GM12878 (cell line): ENCODE measurements around the gene FOSB. TPM values are rescaled to one million over a fixed set of nuclear protein-coding genes. Genes with fewer than 3 reads are reported as not detected.
A peak's percentile ranks its signal among the peaks of the same experiment; 100 is the strongest.

ENCODE experiments used
- ATAC-seq: fragments of 200-7000 bp; cut with Tn5 transposase; 3 replicates; pipeline ENCODE4 v1.9.1; 2020; ENCODE audit warnings: mild to moderate bottlenecking, moderate library complexity
- BruUV-seq: library from RNA; stranded (reverse); fragments of 400-500 nt; replicated peaks from 2 replicates; lab custom pipeline; 2021; lab: Mats Ljungman, UMichigan
- CTCF ChIA-PET: fragments of 300-600 bp; sonication (Branson Sonifier 250); formaldehyde crosslinking; extraction: SDS; loops from one replicate; lab custom pipeline; 2021; ENCODE audit warnings: inconsistent platforms; lab: Yijun Ruan, JAX
- POLR2A ChIA-PET: fragments of 350-600 bp; formaldehyde crosslinking; extraction: SDS; loops from one replicate; lab custom pipeline; 2021; ENCODE audit warnings: inconsistent platforms; lab: Charles Lee
- RAD21 ChIA-PET: fragments of 300-600 bp; sonication (Branson Sonifier 250); formaldehyde crosslinking; loops from one replicate; lab custom pipeline; 2023; ENCODE audit warnings: antibody characterized with exemption; ENCODE audit not compliant: unreplicated experiment; lab: Charles Lee
- SMC1A ChIA-PET: fragments of 300-600 bp; sonication (Branson Sonifier 250); formaldehyde crosslinking; loops from one replicate; lab custom pipeline; 2023; ENCODE audit not compliant: unreplicated experiment, uncharacterized antibody; lab: Charles Lee
- DNase-seq: peaks from one replicate; pipeline ENCODE4 v3.0.0-alpha.2; 2011; ENCODE audit warnings: low read depth, low spot score
- FAIRE-seq: peaks from 3 replicates; lab custom pipeline; 2011; peaks lifted over from hg19 to GRCh38; lab: Jason Lieb, UNC
- H2AFZ ChIP-seq: 2 replicates; pipeline ENCODE4 v1.6.0; 2011; ENCODE audit warnings: low read depth, low read length, control low read depth; ENCODE audit not compliant: control insufficient read depth
- H3K27ac ChIP-seq: 2 replicates; pipeline ENCODE4 v1.5.1; 2011; ENCODE audit warnings: control low read depth; ENCODE audit not compliant: control insufficient read depth, insufficient read depth
- H3K27me3 ChIP-seq, 2 experiments: replicated peaks in 1 of 2; 2 replicates each; pipeline versions ENCODE4 v1.6.0 to v1.6.1; 2011; ENCODE audit warnings: low read length in 1 of 2; ENCODE audit not compliant: control insufficient read depth in 2 of 2, insufficient read depth in 2 of 2
- H3K36me3 ChIP-seq, 2 experiments: 2 replicates each; pipeline ENCODE4 v1.5.1; 2011; ENCODE audit warnings: low read length in 1 of 2; ENCODE audit not compliant: control insufficient read depth in 2 of 2, insufficient read depth in 2 of 2
- H3K4me1 ChIP-seq: 2 replicates; pipeline ENCODE4 v1.6.1; 2011; ENCODE audit warnings: mild to moderate bottlenecking, low read length, moderate library complexity, mixed read lengths; ENCODE audit not compliant: control insufficient read depth, insufficient read depth
- H3K4me2 ChIP-seq: 2 replicates; pipeline ENCODE4 v1.6.0; 2011; ENCODE audit warnings: control low read depth; ENCODE audit not compliant: control insufficient read depth, insufficient read depth
- H3K4me3 ChIP-seq: fragments of 200-600 bp; sonication (generic); 2 replicates; pipeline ENCODE4 v1.5.1; 2016
- H3K79me2 ChIP-seq: 2 replicates; pipeline ENCODE4 v1.6.0; 2011; ENCODE audit warnings: low read length; ENCODE audit not compliant: control insufficient read depth, insufficient read depth
- H3K9ac ChIP-seq: 2 replicates; pipeline ENCODE4 v1.8.0; 2011; ENCODE audit warnings: low read length, control low read depth, mixed read lengths; ENCODE audit not compliant: control insufficient read depth, insufficient read depth
- H3K9me3 ChIP-seq: replicated peaks from 3 replicates; pipeline ENCODE4 v1.5.1; 2011; ENCODE audit warnings: mild to moderate bottlenecking, low read length; ENCODE audit not compliant: control insufficient read depth, insufficient read depth
- H4K20me1 ChIP-seq: 2 replicates; pipeline ENCODE4 v1.6.0; 2011; ENCODE audit not compliant: control insufficient read depth, insufficient read depth
- ATF2 ChIP-seq: IDR thresholded peaks from 2 replicates; pipeline ENCODE4 v1.6.1; 2012; ENCODE audit warnings: low read length, inconsistent platforms
- BCL3 ChIP-seq: IDR thresholded peaks from 2 replicates; pipeline ENCODE4 v1.6.1; 2011; ENCODE audit warnings: borderline replicate concordance, low read depth, mild to moderate bottlenecking, moderate library complexity, low read length; ENCODE audit not compliant: insufficient read depth, poor library complexity, severe bottlenecking
- E4F1 ChIP-seq: fragments of 450-650 bp; IDR thresholded peaks from 2 replicates; pipeline ENCODE4 v1.6.1; 2018; ENCODE audit warnings: borderline replicate concordance, mild to moderate bottlenecking; ENCODE audit not compliant: partially characterized antibody
- EED ChIP-seq: sonication (generic); IDR thresholded peaks from 2 replicates; pipeline ENCODE4 v1.6.1; 2016; ENCODE audit warnings: antibody characterized with exemption, low read depth
- GABPA ChIP-seq: IDR thresholded peaks from 2 replicates; pipeline ENCODE4 v1.6.1; 2014; ENCODE audit warnings: antibody characterized with exemption, low read depth, mild to moderate bottlenecking, inconsistent platforms
- JUNB ChIP-seq: IDR thresholded peaks from 2 replicates; pipeline ENCODE4 v1.6.1; 2016; ENCODE audit warnings: antibody characterized with exemption, mild to moderate bottlenecking
- MTA2 ChIP-seq: fragments of 450-650 bp; IDR thresholded peaks from 2 replicates; pipeline ENCODE4 v1.6.1; 2016; ENCODE audit warnings: low read depth, mild to moderate bottlenecking, moderate library complexity
- NFYB ChIP-seq: IDR thresholded peaks from 2 replicates; pipeline ENCODE4 v1.6.1; 2011; ENCODE audit warnings: low read depth, mild to moderate bottlenecking, low read length, improper control_type of control experiment, moderate library complexity; ENCODE audit not compliant: insufficient read depth
- NR2F1 ChIP-seq: fragments of 450-650 bp; conservative IDR thresholded peaks from 2 replicates; pipeline ENCODE4 v1.6.1; 2017; ENCODE audit warnings: mild to moderate bottlenecking
- POLR2AphosphoS2 ChIP-seq: IDR thresholded peaks from 2 replicates; pipeline ENCODE4 v1.6.1; 2011; ENCODE audit warnings: low read depth, mild to moderate bottlenecking, low read length, improper control_type of control experiment, moderate library complexity
- POLR2AphosphoS5 ChIP-seq: IDR thresholded peaks from 2 replicates; pipeline ENCODE4 v1.6.1; 2011; ENCODE audit warnings: mild to moderate bottlenecking, low read length, inconsistent platforms
- RELB ChIP-seq: fragments of 450-650 bp; IDR thresholded peaks from 2 replicates; pipeline ENCODE4 v1.6.1; 2017; ENCODE audit warnings: low read depth, mild to moderate bottlenecking, moderate library complexity
- YBX1 ChIP-seq: fragments of 450-650 bp; IDR thresholded peaks from 2 replicates; pipeline ENCODE4 v1.6.1; 2016; ENCODE audit warnings: antibody characterized with exemption
- YY1 ChIP-seq: IDR thresholded peaks from 2 replicates; pipeline ENCODE4 v1.6.1; 2011; ENCODE audit warnings: low read depth, mild to moderate bottlenecking, low read length
- WGBS: methylation state at CpG from one replicate; pipeline ENCODE4 v1.1.6; 2016; ENCODE audit warnings: low lambda C conversion rate; ENCODE audit not compliant: insufficient replicate concordance, insufficient coverage; ENCODE audit errors: missing lambda C conversion rate; 5-methylcytosine and 5-hydroxymethylcytosine counted together
- in situ Hi-C: fragments of 300-500 bp; cut with MboI; formaldehyde crosslinking; loops from 9 replicates; pipeline ENCODE4 v1.14.3; 2018; ENCODE audit warnings: mixed read lengths
- intact Hi-C: fragments of 100-400 bp; cut with micrococcal nuclease; formaldehyde crosslinking; loops from one replicate; pipeline ENCODE4 v1.14.2; 2022; ENCODE audit not compliant: unreplicated experiment
- polyA plus RNA-seq, 11 experiments: library from polyadenylated mRNA; depleted of rRNA in 4 of 11; unstranded in 6 of 11; stranded (reverse) in 5 of 11; fragments of >200 nt; fragmentation: Nextera tagmentation in 4 of 11; fragmentation: Illumina TruSeq in 1 of 11; extraction: Ambion mirVana in 4 of 11; extraction: Trizol in 1 of 11; gene quantifications; 1 replicate in 1 of 11; 2 replicates in 10 of 11; pipeline versions ENCODE4 v1.2.1 to v1.2.3, GENCODE V29; 2011 to 2016; ENCODE audit warnings: inconsistent platforms in 2 of 11, missing spikeins in 2 of 11, low read depth in 1 of 11
- total RNA-seq, 4 experiments: library from RNA; depleted of rRNA in 3 of 4; stranded (reverse); fragments of >200 nt in 3 of 4; fragmentation: Illumina TruSeq in 1 of 4; extraction: Trizol in 1 of 4; gene quantifications; 2 replicates each; pipeline versions ENCODE4 v1.2.1 to v1.2.3, GENCODE V29; 2013 to 2021

FOSB gene
- total and polyA plus RNA-seq, 10 of the 15 experiments (the other 5 are each of a cell fraction or from before 2014, with no cell fraction given) = 0.06 to 0.56 (median 0.26) TPM

GRCh38 chr19:45424191-45425058 is 43.4 kb upstream of the FOSB start:
- Histone ChIP-seq H3K36me3 (no peaks in the 10 kb centered on the region), H3K79me2 (peaks cover 16% of the 10 kb centered on the region), H3K4me2 (peak overlapping the region; percentile 99), H3K9ac (peak overlapping the region; percentile 80), H2AFZ (peak overlapping the region; percentile 88), H3K27me3 (no peaks in the 10 kb centered on the region), H3K4me3 (peak overlapping the region; percentile 82), H3K27ac (peak overlapping the region; percentile 91), H4K20me1 (no peaks in the 10 kb centered on the region), H3K4me1 (peaks cover 27% of the 10 kb centered on the region), H3K9me3 (no peaks in the 10 kb centered on the region)
- DNase-seq (no peak), FAIRE-seq (no peak), ATAC-seq (peak; percentile 42)
- 2% methylated on average over 21 of the region's 24 CpGs for WGBS
- in situ Hi-C loops (no loop called here), intact Hi-C loops (no loop called here)
- POLR2A ChIA-PET = interaction anchor here (0.6 to 2.4 kb wide), 11 partner anchors 14 to 369 kb away, joined by 3 to 16 read pairs (median 5); partner anchors contain the start of gene PPP1R13L
- RAD21 ChIA-PET = interaction anchor here (0.7 to 3.5 kb wide), 8 partner anchors 15 to 268 kb away, joined by 3 to 15 read pairs (median 4); partner anchors contain the start of genes PPP1R13L and QPCTL
- CTCF ChIA-PET = interaction anchor here (0.6 to 3.0 kb wide), 8 partner anchors 15 to 62 kb away, joined by 3 to 25 read pairs (median 4); no protein-coding TSS in a partner anchor
- no TSS peak for BruUV-seq
- SMC1A ChIA-PET = interaction anchor here (0.6 to 3.7 kb wide), 4 partner anchors 21 to 345 kb away, joined by 3 to 18 read pairs (median 3); no protein-coding TSS in a partner anchor
- no peak for TF ChIP-seq E4F1
- TF ChIP-seq ATF2 = no peak
- 0 out of 2 replicates have a peak, but pooled peaks have one; percentile 4 for TF ChIP-seq GABPA
- 0 out of 2 replicates have a peak, but pooled peaks have one; percentile 4 for TF ChIP-seq YBX1
- 0 out of 2 replicates have a peak, but pooled peaks have one; percentile 10 for TF ChIP-seq POLR2AphosphoS5
- TF ChIP-seq POLR2AphosphoS2 = 0 out of 2 replicates have a peak, but pooled peaks have one; percentile 7
- TF ChIP-seq NFYB = no peak
- TF ChIP-seq JUNB = 0 out of 2 replicates have a peak, but pooled peaks have one; percentile 6
- TF ChIP-seq MTA2 = peak; percentile 19; the same call in 1 of the 2 replicates
- 0 out of 2 replicates have a peak, but pooled peaks have one; percentile 63 for TF ChIP-seq RELB
- no peak for TF ChIP-seq NR2F1
- TF ChIP-seq YY1 = peak; percentile 58; the same call in 1 of the 2 replicates
- peak; percentile 41 for TF ChIP-seq BCL3
- peak; percentile 93 for TF ChIP-seq EED
